ENCODE results near the gene TCP11X1. TPM values are rescaled to one million over a fixed set of nuclear protein-coding genes. Genes with fewer than 3 reads are reported as not detected.
"Not testable (repeated sequence)": the region's sequence is repeated elsewhere in the genome, so short reads cannot be mapped to it uniquely, and the experiment has no call there.

TCP11X1 gene
- under 1 TPM in 1 of 3 donors, not detected in 2; 0.44 TPM for polyA plus RNA-seq (ENCODE audit: insufficient read length in 3 of 3)

- DNase-seq (ENCODE audit: low read depth in 3 of 3, low spot score in 2 of 3): not testable (repeated sequence)
Observed at GRCh38 chrX:102214986-102215385, at the start of gene TCP11X1. TCP11X1 (plus strand) TSS chrX:102215301.

GRCh38 chrX:102185967-102186720, 29.0 kb upstream of the TCP11X1 start:
- no peak for DNase-seq (ENCODE audit: low read depth in 3 of 3, low spot score in 2 of 3)

DNA sequence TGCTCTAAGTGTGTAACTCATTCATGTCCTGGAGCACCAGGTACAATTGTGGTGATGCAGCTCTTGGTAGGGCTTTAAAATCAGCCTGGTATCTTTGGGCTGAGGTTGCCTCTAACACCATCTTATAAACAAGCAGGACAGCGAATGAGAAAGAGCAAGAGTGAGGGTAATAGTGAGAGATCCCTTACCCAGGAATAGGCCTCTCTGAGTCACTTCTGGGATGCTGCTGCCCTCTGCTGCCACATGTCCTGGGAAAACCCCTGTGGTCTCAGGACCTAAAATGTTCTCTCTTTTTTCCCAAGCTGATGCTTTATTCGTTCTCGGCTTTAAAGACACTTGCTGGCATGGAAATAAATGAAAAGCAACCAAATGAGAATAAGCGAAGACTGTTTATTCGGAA, 7.2 kb upstream of the TCP11X1 start:
- DNase-seq (ENCODE audit: low read depth in 3 of 3, low spot score in 2 of 3): not testable (repeated sequence)

DNA sequence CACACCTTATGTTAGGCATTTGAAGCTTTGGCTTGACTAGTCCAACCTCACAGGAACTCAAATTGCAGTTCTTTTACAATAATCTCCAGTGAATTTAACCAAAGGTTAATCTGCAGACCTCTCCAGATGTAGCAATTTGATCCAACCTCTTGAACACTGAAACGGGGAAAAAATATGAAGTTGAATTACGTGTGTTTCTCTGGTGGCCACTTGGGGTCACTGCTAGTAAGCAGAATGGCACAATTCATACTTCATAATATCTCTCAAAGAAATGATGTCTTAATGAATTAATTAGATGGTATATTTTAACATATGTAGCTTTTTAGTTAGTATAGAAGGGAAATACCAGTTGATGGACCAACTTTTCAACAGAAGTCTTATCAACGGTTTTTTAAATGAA, 1.4 kb downstream of the TCP11X1 start:
- not testable (repeated sequence) for DNase-seq (ENCODE audit: low read depth in 3 of 3, low spot score in 2 of 3)

DNA sequence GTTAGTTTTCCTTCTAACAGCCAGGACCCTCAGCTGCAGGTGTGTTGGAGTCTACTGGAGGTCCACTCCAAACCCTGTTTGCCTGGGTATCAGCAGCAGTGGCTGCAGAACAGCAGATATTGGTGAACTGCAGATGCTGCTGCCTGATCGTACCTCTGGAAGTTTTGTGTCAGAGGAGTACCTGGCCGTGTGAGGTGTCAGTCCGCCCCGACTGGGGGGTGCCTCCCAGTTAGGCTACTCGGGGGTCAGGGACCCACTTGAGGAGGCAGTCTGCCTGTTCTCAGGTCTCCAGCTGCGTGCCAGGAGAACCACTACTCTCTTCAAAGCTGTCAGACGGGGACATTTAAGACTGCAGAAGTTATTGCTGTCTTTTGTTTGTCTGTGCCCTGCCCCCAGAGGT, 20.6 kb downstream of the TCP11X1 start:
- DNase-seq (ENCODE audit: low read depth in 3 of 3, low spot score in 2 of 3): not testable (repeated sequence)

GRCh38 chrX:102240265-102240664, 25.2 kb downstream of the TCP11X1 start:
- not testable (repeated sequence) for DNase-seq (ENCODE audit: low read depth in 3 of 3, low spot score in 2 of 3)

DNA sequence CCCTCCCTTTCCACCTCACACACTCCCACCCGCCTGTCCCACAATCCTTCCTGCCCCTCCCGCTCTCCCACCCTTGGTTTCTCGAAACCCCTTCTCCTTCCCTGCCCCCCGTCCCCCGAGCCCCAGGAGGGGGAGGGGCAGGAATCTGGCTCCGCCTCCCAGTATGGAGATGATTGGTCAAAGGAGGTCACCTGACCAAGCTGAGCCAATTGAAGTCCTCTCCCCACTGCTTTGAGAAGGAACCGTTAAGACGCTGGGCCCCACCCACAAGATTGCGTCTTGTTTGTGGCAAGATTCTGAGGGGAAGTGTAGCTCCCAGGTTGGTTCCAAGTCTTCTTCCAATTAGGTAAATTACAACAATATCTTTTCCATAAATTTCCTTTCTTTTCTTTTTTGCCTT, 31.8 kb downstream of the TCP11X1 start, which contains the start of gene NXF2:
NXF2 (plus strand) TSS at position 275 of the 400 bp plus-strand sequence. CDS start 59,912 bp downstream, outside the sequence.
- not testable (repeated sequence) for DNase-seq (ENCODE audit: low read depth in 3 of 3, low spot score in 2 of 3)

DNA sequence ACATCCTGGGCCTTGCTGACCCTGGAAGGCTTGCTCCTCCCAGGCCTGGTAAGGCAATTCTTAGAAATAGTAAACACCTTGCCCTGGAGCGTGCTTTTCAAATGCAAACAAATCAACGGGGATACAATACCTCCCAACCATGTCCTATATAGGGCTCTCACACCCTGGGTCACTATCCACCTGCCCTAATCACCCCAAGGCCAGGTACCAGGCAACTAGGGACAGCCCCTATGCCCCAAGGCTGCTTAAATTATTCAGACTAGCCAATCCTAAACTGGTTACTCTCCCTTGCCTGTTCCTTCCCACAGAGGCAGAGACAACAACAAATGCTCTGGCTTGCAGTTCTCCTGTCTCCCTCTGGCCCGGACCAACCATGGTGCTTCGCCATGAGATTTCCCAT, 57.1 kb downstream of the TCP11X1 start:
- DNase-seq (ENCODE audit: low read depth in 3 of 3, low spot score in 2 of 3): not testable (repeated sequence)

Other genes starting within 250 kb of the TCP11X1 start
- 10 to 100 TPM; 20.8 to 26.0 (median 26.0) TPM for gene TCEAL2, start 89.6 kb upstream of the TCP11X1 start, polyA plus RNA-seq (ENCODE audit: insufficient read length in 3 of 3)
- under 1 TPM; 0.19 to 0.54 (median 0.31) TPM for gene TCEAL6, start 72.8 kb upstream of the TCP11X1 start, polyA plus RNA-seq (ENCODE audit: insufficient read length in 3 of 3)
- gene BEX5, start 59.3 kb upstream of the TCP11X1 start, polyA plus RNA-seq (ENCODE audit: insufficient read length in 3 of 3): 10 to 100 TPM; 12.4 to 18.8 (median 13.5) TPM
- gene NXF2, start 31.9 kb downstream of the TCP11X1 start, polyA plus RNA-seq (ENCODE audit: insufficient read length in 3 of 3): under 1 TPM; 0.08 to 0.62 (median 0.54) TPM
- gene NXF2B, start 224.7 kb downstream of the TCP11X1 start, polyA plus RNA-seq (ENCODE audit: insufficient read length in 3 of 3): 1 to 10 TPM in 1 of 3 donors, under 1 TPM in 2; 0.69 to 1.5 (median 0.79) TPM